SK-N-SH treated with all-trans-retinoic acid at 6 μM for 48 hours (cell line): ENCODE measurements around the gene CTSE.

ENCODE experiments used
- ATAC-seq: fragments of 200-7000 bp; cut with Tn5 transposase; 3 replicates; pipeline ENCODE4 v1.9.1; 2020; ENCODE audit warnings: mild to moderate bottlenecking, moderate library complexity
- ARNTL ChIP-seq: fragments of 450-650 bp; formaldehyde crosslinking; IDR thresholded peaks from 2 replicates; pipeline ENCODE4 v1.5.0; 2020; ENCODE audit warnings: low read depth, mild to moderate bottlenecking, moderate library complexity, borderline replicate concordance
- BACH2 ChIP-seq: fragments of 250-450 bp; sonication (Bioruptor Pico); IDR thresholded peaks from 2 replicates; pipeline ENCODE4 v1.9.0; 2021; ENCODE audit warnings: mild to moderate bottlenecking, borderline replicate concordance
- CREB5 ChIP-seq: fragments of 250-450 bp; sonication (Bioruptor Pico); IDR thresholded peaks from 2 replicates; pipeline ENCODE4 v1.5.1; 2020; ENCODE audit warnings: low read depth, mild to moderate bottlenecking, moderate library complexity
- CSDC2 ChIP-seq: fragments of 250-450 bp; sonication (Bioruptor Pico); IDR thresholded peaks from 2 replicates; pipeline ENCODE4 v1.5.0; 2020; ENCODE audit warnings: mild to moderate bottlenecking, moderate library complexity
- CSRNP3 ChIP-seq: fragments of 250-450 bp; sonication (Bioruptor Pico); IDR thresholded peaks from 2 replicates; pipeline ENCODE4 v1.5.1; 2021; ENCODE audit warnings: mild to moderate bottlenecking, moderate library complexity
- ESRRG ChIP-seq: fragments of 250-450 bp; sonication (Bioruptor Pico); IDR thresholded peaks from 2 replicates; pipeline ENCODE4 v1.6.1; 2021; ENCODE audit warnings: mild to moderate bottlenecking
- GLIS3 ChIP-seq: fragments of 250-450 bp; sonication (Bioruptor Pico); IDR thresholded peaks from 2 replicates; pipeline ENCODE4 v1.5.0; 2020; ENCODE audit warnings: mild to moderate bottlenecking, moderate library complexity
- ISL1 ChIP-seq: fragments of 250-450 bp; sonication (Bioruptor Pico); IDR thresholded peaks from 2 replicates; pipeline ENCODE4 v2.1.2; 2022; ENCODE audit warnings: mild to moderate bottlenecking, moderate library complexity
- OSR1 ChIP-seq: fragments of 250-450 bp; sonication (Bioruptor Pico); IDR thresholded peaks from 2 replicates; pipeline ENCODE4 v1.8.0; 2022; ENCODE audit warnings: moderate library complexity, mild to moderate bottlenecking, inconsistent platforms
- PPARA ChIP-seq: fragments of 250-450 bp; sonication (Bioruptor Pico); IDR thresholded peaks from 2 replicates; pipeline ENCODE4 v1.5.0; 2020; ENCODE audit warnings: mild to moderate bottlenecking, borderline replicate concordance
- RARB ChIP-seq: fragments of 250-450 bp; sonication (Bioruptor Pico); IDR thresholded peaks from 2 replicates; pipeline ENCODE4 v1.8.0; 2021; ENCODE audit warnings: mild to moderate bottlenecking, moderate library complexity
- SNAI2 ChIP-seq: fragments of 250-450 bp; sonication (Bioruptor Pico); IDR thresholded peaks from 2 replicates; pipeline ENCODE4 v1.5.0; 2020; ENCODE audit warnings: mild to moderate bottlenecking, moderate library complexity
- TCF4 ChIP-seq: fragments of 250-450 bp; sonication (Bioruptor Pico); IDR thresholded peaks from 2 replicates; pipeline ENCODE4 v1.8.0; 2021; ENCODE audit warnings: mild to moderate bottlenecking, moderate library complexity, borderline replicate concordance
- TOX ChIP-seq: fragments of 250-450 bp; sonication (Bioruptor Pico); IDR thresholded peaks from 2 replicates; pipeline ENCODE4 v1.8.0; 2021; ENCODE audit warnings: mild to moderate bottlenecking, moderate library complexity, borderline replicate concordance
- ZC3H10 ChIP-seq: fragments of 250-450 bp; sonication (Bioruptor Pico); IDR thresholded peaks from 2 replicates; pipeline ENCODE4 v1.5.1; 2021; ENCODE audit warnings: mild to moderate bottlenecking, moderate library complexity
- ZFP30 ChIP-seq: fragments of 450-650 bp; formaldehyde crosslinking; IDR thresholded peaks from 2 replicates; pipeline ENCODE4 v1.5.0; 2022; ENCODE audit warnings: mild to moderate bottlenecking, moderate library complexity
- ZNF565 ChIP-seq: fragments of 450-650 bp; formaldehyde crosslinking; conservative IDR thresholded peaks from 2 replicates; pipeline ENCODE4 v1.5.0; 2020; ENCODE audit warnings: low read depth, mild to moderate bottlenecking, moderate library complexity
- ZNF70 ChIP-seq: fragments of 450-650 bp; formaldehyde crosslinking; IDR thresholded peaks from 2 replicates; pipeline ENCODE4 v1.5.0; 2020; ENCODE audit warnings: mild to moderate bottlenecking, moderate library complexity
- ZNF8 ChIP-seq: fragments of 450-650 bp; formaldehyde crosslinking; IDR thresholded peaks from 2 replicates; pipeline ENCODE4 v1.5.0; 2020; ENCODE audit warnings: mild to moderate bottlenecking, moderate library complexity
- TF ChIP-seq, protein P1 (sequence below): fragments of 250-450 bp; sonication (Bioruptor Pico); IDR thresholded peaks from 2 replicates; pipeline ENCODE4 v1.5.0; 2020; ENCODE audit warnings: mild to moderate bottlenecking, moderate library complexity
- TF ChIP-seq, protein P2 (sequence below): fragments of 250-450 bp; sonication (Bioruptor Pico); IDR thresholded peaks from 2 replicates; pipeline ENCODE4 v1.8.0; 2020; ENCODE audit warnings: mild to moderate bottlenecking, moderate library complexity, borderline replicate concordance
- TF ChIP-seq, protein P3 (sequence below): fragments of 250-450 bp; sonication (Bioruptor Pico); IDR thresholded peaks from 2 replicates; pipeline ENCODE4 v1.8.0; 2021; ENCODE audit warnings: low read depth, mild to moderate bottlenecking, moderate library complexity, borderline replicate concordance

CTSE gene

GRCh38 chr1:206036663-206037455 lies 13.2 kb upstream of the CTSE start:
- ATAC-seq, result no peak

GRCh38 chr1:206035027-206035426 lies 11.3 kb upstream of the CTSE start:
- no peak for ATAC-seq
- TF ChIP-seq SNAI2 (CRISPR knock-in tag) (no peak), RARB (CRISPR knock-in tag) (no peak), GLIS3 (no peak), ZNF70 (no peak), PPARA (no peak), TCF4 (CRISPR knock-in tag) (no peak), CSDC2 (no peak)

More at GRCh38 chr1:206036663-206037455, 13.2 kb upstream of the CTSE start:
- TF ChIP-seq RARB (CRISPR knock-in tag) (no peak), CREB5 (no peak), ZC3H10 (no peak), ZNF70 (no peak), CSRNP3 (CRISPR knock-in tag) (no peak), ESRRG (CRISPR knock-in tag) (no peak)
- TF ChIP-seq, protein P1, sequence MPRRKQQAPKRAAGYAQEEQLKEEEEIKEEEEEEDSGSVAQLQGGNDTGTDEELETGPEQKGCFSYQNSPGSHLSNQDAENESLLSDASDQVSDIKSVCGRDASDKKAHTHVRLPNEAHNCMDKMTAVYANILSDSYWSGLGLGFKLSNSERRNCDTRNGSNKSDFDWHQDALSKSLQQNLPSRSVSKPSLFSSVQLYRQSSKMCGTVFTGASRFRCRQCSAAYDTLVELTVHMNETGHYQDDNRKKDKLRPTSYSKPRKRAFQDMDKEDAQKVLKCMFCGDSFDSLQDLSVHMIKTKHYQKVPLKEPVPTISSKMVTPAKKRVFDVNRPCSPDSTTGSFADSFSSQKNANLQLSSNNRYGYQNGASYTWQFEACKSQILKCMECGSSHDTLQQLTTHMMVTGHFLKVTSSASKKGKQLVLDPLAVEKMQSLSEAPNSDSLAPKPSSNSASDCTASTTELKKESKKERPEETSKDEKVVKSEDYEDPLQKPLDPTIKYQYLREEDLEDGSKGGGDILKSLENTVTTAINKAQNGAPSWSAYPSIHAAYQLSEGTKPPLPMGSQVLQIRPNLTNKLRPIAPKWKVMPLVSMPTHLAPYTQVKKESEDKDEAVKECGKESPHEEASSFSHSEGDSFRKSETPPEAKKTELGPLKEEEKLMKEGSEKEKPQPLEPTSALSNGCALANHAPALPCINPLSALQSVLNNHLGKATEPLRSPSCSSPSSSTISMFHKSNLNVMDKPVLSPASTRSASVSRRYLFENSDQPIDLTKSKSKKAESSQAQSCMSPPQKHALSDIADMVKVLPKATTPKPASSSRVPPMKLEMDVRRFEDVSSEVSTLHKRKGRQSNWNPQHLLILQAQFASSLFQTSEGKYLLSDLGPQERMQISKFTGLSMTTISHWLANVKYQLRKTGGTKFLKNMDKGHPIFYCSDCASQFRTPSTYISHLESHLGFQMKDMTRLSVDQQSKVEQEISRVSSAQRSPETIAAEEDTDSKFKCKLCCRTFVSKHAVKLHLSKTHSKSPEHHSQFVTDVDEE (CRISPR knock-in tag), result no peak
- TF ChIP-seq, protein P2, sequence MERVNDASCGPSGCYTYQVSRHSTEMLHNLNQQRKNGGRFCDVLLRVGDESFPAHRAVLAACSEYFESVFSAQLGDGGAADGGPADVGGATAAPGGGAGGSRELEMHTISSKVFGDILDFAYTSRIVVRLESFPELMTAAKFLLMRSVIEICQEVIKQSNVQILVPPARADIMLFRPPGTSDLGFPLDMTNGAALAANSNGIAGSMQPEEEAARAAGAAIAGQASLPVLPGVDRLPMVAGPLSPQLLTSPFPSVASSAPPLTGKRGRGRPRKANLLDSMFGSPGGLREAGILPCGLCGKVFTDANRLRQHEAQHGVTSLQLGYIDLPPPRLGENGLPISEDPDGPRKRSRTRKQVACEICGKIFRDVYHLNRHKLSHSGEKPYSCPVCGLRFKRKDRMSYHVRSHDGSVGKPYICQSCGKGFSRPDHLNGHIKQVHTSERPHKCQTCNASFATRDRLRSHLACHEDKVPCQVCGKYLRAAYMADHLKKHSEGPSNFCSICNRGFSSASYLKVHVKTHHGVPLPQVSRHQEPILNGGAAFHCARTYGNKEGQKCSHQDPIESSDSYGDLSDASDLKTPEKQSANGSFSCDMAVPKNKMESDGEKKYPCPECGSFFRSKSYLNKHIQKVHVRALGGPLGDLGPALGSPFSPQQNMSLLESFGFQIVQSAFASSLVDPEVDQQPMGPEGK, result no peak

DNA sequence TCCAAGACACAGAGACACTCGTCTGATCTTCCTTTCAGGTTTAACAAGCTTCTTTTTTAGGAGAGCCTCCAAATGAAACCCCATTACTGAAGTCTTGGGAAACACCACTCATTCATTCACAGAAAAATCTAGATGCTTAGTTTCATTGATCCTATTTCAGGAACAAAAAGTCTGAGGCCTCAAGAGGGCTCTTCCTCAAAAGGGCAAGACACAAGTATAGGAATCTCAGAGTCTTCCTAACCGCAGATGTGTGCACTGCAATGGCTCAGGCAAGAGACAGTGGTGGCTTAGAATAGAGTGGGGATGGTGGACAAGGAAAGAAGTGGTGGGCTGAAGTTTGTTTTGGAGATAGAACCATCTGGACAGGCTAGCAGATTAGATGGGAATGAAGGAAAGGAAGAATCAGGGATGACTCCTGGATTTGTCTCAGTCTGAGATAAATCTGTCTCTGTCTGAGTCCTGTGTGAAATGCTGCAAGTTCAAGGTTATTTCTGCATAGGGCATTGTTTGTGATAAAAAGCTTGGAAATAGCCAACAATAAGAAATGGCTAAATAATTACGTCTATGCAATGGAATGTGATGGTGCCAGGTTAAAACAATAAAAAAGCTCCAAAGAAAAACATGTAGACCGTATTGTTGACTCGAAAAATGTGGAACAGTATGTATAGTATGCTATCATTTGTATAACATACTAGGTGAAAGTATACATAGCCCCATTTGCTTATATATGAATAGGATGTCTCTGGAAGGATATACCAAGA lies 8.9 kb upstream of the CTSE start:
- ATAC-seq, result no peak
- no peak for TF ChIP-seq ESRRG (CRISPR knock-in tag)
- no peak for TF ChIP-seq GLIS3
- TF ChIP-seq, protein P2, result no peak
- TF ChIP-seq ZNF8 (CRISPR knock-in tag), result no peak
- TF ChIP-seq ZFP30 (CRISPR knock-in tag), result no peak
- TF ChIP-seq BACH2, result no peak
- TF ChIP-seq SNAI2 (CRISPR knock-in tag), result no peak
- TF ChIP-seq TOX (CRISPR knock-in tag), result no peak
- TF ChIP-seq ZNF565 (CRISPR knock-in tag), result no peak
- TF ChIP-seq OSR1 (CRISPR knock-in tag), result no peak
- TF ChIP-seq ISL1 (CRISPR knock-in tag), result no peak
- TF ChIP-seq, protein P3, sequence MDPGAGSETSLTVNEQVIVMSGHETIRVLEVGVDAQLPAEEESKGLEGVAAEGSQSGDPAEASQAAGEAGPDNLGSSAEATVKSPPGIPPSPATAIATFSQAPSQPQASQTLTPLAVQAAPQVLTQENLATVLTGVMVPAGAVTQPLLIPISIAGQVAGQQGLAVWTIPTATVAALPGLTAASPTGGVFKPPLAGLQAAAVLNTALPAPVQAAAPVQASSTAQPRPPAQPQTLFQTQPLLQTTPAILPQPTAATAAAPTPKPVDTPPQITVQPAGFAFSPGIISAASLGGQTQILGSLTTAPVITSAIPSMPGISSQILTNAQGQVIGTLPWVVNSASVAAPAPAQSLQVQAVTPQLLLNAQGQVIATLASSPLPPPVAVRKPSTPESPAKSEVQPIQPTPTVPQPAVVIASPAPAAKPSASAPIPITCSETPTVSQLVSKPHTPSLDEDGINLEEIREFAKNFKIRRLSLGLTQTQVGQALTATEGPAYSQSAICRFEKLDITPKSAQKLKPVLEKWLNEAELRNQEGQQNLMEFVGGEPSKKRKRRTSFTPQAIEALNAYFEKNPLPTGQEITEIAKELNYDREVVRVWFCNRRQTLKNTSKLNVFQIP (CRISPR knock-in tag), result no peak
- TF ChIP-seq, protein P1 (CRISPR knock-in tag), result no peak
- no peak for TF ChIP-seq ARNTL
